ENCODE results near the gene NPFF. TPM values are rescaled to one million over a fixed set of nuclear protein-coding genes. Genes with fewer than 3 reads are reported as not detected.

The NPFF gene
- total and polyA plus RNA-seq, 2 of the 13 experiments (the other 11 are each of a cell fraction or from before 2014, with no cell fraction given): not detected

DNA sequence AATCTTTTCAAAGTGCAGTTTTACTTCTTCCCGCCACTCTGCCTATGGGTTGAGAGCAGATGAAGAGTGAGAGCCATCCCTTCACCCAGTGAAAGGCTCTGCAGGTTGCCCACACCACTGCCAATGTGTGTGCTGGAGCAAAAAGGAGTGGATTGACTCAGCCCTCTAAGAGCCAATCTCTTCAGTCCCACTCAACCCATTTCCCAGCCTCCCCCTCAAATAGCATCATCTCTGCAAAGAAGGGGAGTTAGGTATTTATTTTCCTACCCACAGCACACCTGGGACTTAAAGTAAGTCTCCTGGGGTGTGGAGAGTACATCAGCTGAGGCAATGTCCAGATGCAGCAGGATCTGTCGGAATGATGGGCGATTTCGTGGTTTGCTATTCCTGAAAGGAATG lies 23.3 kb downstream of the NPFF start (continued):
- no peak for TF ChIP-seq CAMTA2 (CRISPR knock-in tag; IDR thresholded peaks at IDR 0.05; ENCODE audit: borderline replicate concordance)
- TF ChIP-seq CEBPG (CRISPR knock-in tag; IDR thresholded peaks at IDR 0.05): no peak

DNA sequence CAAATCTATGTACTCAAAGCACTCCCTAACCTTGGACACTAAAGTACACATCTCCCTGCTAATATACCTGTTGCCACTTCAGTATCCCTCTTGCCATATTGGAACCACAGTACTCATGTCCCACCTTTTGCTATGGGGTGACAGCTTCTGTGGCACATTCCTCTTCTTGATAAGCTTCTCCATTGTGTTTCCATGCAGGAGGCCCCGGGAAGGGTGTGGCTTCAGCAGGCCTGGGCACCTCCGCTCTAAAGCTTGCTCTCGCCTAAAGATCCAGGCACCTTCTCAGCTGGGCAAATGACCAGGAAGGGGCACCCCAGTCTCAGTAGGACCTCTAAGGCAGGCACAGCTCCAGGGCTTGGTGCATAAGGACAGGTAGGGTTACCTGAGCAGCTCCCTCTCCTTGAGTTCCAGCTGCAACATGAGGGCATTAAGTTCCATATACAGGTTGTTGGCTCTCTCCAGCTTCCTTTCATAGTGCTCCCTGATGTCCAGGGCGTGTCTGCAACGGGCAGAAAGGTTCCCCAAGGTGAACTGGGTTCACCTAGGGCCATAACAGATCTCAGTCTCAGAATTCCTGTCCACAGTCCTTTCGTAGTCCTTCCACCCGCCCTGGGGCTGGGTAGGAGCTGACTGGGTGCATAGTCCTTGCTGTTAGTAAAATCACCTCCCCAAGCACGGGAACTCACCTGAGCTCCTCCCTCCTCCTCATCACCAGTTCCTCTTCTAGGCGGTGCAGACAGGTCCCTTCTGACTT lies 23.9 kb downstream of the NPFF start:
- Histone ChIP-seq H3K9me3 (ENCODE audit: low read length) (no peaks in the 10 kb centered on the region), H4K20me1 (ENCODE audit: insufficient read depth, low read length) (peaks cover 10% of the 10 kb centered on the region), H3K9ac (ENCODE audit: insufficient read depth, low read depth, low read length) (no peak overlapping the region), H3K79me2 (ENCODE audit: insufficient read depth, low read length) (no peaks in the 10 kb centered on the region), H3K36me3 (replicated peaks in 1 of 2; ENCODE audit: control insufficient read depth in 1 of 2, insufficient read depth in 2 of 2, low read length in 2 of 2) (peaks cover 11 to 38% of the 10 kb centered on the region in 2 experiments), H2AFZ (ENCODE audit: low read length) (no peak overlapping the region), H3K4me2 (ENCODE audit: low read depth, low read length) (no peak overlapping the region), H3K27me3 (ENCODE audit: control insufficient read depth in 1 of 2, insufficient read depth in 2 of 2, low read length in 2 of 2) (no peaks in the 10 kb centered on the region), H3K4me1 (ENCODE audit: insufficient read depth, low read length) (no peaks in the 10 kb centered on the region), H3K27ac (ENCODE audit: extremely low read length, insufficient read depth, low read length) (no peak overlapping the region), H3K4me3 (replicated peaks in 1 of 3; ENCODE audit: insufficient read depth in 1 of 3, low read depth in 2 of 3, low read length in 3 of 3) (no peak overlapping the region)
- ChIA-PET CTCF (ENCODE audit: low intra/inter-chr PET ratio, low total read pairs) (no interaction called here), POLR2A (interaction anchor here (0.6 to 4.2 kb wide), 7 partner anchors 9 to 42 kb away, joined by 3 to 58 read pairs (median 4); partner anchors contain the start of genes MAP3K12, PRR13 and TARBP2)
- FAIRE-seq (no peak), DNase-seq (ENCODE audit: low spot score) (no peak), ATAC-seq (peak; percentile 0)
- in situ Hi-C loops (cut with HindIII; ENCODE audit: extremely low pct_ligation_motif_present, low pct_unique_long_range_greater_than_20kb): no loop called here
- BruUV-seq (replicated peaks): no TSS peak
- whole genome bisulfite sequencing (ENCODE audit: low lambda C conversion rate): 82% methylated on average over 9 of the region's 9 CpGs
- intact Hi-C loops (cut with micrococcal nuclease; ENCODE audit: unreplicated experiment): no loop called here
- no peak for TF ChIP-seq ZFP82 (CRISPR knock-in tag; IDR thresholded peaks at IDR 0.05; ENCODE audit: borderline replicate concordance)
- no peak for TF ChIP-seq SMAD1 (CRISPR knock-in tag; IDR thresholded peaks at IDR 0.05; ENCODE audit: borderline replicate concordance, low read depth)
- no peak for TF ChIP-seq GFI1 (CRISPR knock-in tag; IDR thresholded peaks at IDR 0.05; ENCODE audit: borderline replicate concordance)
- no peak for TF ChIP-seq EED (CRISPR knock-in tag; IDR thresholded peaks at IDR 0.05)
- no peak for TF ChIP-seq ZNF713 (CRISPR knock-in tag; IDR thresholded peaks at IDR 0.05)
- TF ChIP-seq PRPF4 (IDR thresholded peaks at IDR 0.05; ENCODE audit: low read depth, low read length, poor library complexity, severe bottlenecking): no peak
- peak; percentile 68 for TF ChIP-seq POLR2G (IDR thresholded peaks at IDR 0.05; ENCODE audit: low read depth, low read length)
- TF ChIP-seq, protein P1, sequence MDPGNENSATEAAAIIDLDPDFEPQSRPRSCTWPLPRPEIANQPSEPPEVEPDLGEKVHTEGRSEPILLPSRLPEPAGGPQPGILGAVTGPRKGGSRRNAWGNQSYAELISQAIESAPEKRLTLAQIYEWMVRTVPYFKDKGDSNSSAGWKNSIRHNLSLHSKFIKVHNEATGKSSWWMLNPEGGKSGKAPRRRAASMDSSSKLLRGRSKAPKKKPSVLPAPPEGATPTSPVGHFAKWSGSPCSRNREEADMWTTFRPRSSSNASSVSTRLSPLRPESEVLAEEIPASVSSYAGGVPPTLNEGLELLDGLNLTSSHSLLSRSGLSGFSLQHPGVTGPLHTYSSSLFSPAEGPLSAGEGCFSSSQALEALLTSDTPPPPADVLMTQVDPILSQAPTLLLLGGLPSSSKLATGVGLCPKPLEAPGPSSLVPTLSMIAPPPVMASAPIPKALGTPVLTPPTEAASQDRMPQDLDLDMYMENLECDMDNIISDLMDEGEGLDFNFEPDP (CRISPR knock-in tag; conservative IDR thresholded peaks at IDR 0.05): no peak
- no peak for TF ChIP-seq THAP8 (CRISPR knock-in tag; IDR thresholded peaks at IDR 0.05; ENCODE audit: borderline replicate concordance)
- no peak for TF ChIP-seq TBX2 (CRISPR knock-in tag; IDR thresholded peaks at IDR 0.05; ENCODE audit: borderline replicate concordance)
- TF ChIP-seq, protein P2, sequence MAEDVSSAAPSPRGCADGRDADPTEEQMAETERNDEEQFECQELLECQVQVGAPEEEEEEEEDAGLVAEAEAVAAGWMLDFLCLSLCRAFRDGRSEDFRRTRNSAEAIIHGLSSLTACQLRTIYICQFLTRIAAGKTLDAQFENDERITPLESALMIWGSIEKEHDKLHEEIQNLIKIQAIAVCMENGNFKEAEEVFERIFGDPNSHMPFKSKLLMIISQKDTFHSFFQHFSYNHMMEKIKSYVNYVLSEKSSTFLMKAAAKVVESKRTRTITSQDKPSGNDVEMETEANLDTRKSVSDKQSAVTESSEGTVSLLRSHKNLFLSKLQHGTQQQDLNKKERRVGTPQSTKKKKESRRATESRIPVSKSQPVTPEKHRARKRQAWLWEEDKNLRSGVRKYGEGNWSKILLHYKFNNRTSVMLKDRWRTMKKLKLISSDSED (CRISPR knock-in tag; IDR thresholded peaks at IDR 0.05): no peak
- TF ChIP-seq ZIK1 (CRISPR knock-in tag; IDR thresholded peaks at IDR 0.05; ENCODE audit: borderline replicate concordance, low read depth): no peak
- TF ChIP-seq ZNF629 (CRISPR knock-in tag; conservative IDR thresholded peaks at IDR 0.05): no peak
